Mucosa of stomach (tissue), 1 donor: ENCODE data around the gene NKAIN1.
"Not testable (repeated sequence)": the region's sequence is repeated elsewhere in the genome, so short reads cannot be mapped to it uniquely, and the experiment has no call there.

Source experiments
- H3K27me3 ChIP-seq: one replicate; pipeline ENCODE4 v1.7.0; 2013; ENCODE audit warnings: mild to moderate bottlenecking, low read length; ENCODE audit not compliant: control insufficient read depth, insufficient read depth
- H3K36me3 ChIP-seq: one replicate; pipeline ENCODE4 v1.7.0; 2013; ENCODE audit warnings: low read length; ENCODE audit not compliant: control insufficient read depth, insufficient read depth
- H3K4me1 ChIP-seq: one replicate; pipeline ENCODE4 v1.7.0; 2013; ENCODE audit warnings: mild to moderate bottlenecking, low read length; ENCODE audit not compliant: control insufficient read depth, insufficient read depth
- H3K4me3 ChIP-seq: one replicate; pipeline ENCODE4 v1.7.0; 2013; ENCODE audit warnings: low read length
- H3K9ac ChIP-seq: one replicate; pipeline ENCODE4 v1.7.0; 2013; ENCODE audit warnings: mild to moderate bottlenecking, low read length, moderate library complexity
- H3K9me3 ChIP-seq: one replicate; pipeline ENCODE4 v1.7.0; 2013; ENCODE audit warnings: mild to moderate bottlenecking, low read length, moderate library complexity; ENCODE audit not compliant: control insufficient read depth
- donor health status: Pancreatic carcinoma.

NKAIN1 gene

DNA sequence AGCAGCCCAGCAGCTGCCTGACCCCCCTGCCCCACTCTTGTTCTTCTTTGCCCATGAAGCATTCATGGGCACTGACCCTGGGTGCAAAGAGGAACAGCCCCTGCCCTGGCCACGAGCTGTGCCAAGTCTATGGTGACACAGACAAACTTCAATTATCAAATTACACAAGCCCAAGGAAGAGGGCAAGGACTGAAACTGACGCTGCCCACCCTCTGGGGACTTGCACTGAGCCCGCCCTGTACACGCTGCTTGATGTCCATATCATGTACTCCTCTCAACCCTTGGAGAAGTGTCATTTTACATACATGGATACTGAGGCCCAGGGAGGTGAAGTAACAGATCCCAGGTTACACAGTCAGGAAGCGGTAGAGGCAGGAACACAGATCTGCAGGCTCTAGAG is 32.1 kb downstream of the NKAIN1 start:
- H3K4me3 ChIP-seq: no peak overlapping the region
- no peaks in the 10 kb centered on the region for H3K4me1 ChIP-seq
- no peak overlapping the region for H3K9ac ChIP-seq
- no peaks in the 10 kb centered on the region for H3K9me3 ChIP-seq
- H3K36me3 ChIP-seq: no peaks in the 10 kb centered on the region
- H3K27me3 ChIP-seq: no peaks in the 10 kb centered on the region

DNA sequence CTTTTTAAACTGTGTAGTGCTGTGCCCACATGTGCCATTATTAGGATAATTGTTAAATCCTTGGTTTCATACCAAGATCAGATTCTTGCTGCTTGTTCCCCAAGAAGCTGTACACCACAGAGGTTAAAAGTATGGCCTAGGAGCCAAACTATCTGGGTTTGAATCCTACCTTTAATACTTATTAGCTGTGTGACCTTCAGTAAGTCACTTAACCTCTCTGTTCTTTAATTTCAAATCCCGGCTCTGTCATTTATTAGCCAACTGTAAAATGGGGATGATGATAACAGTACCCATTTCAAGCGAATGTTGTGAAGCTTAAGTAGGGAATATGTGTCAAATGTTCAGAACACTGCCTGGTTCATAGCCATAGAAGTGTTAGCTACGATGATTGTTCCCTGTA is 32.6 kb downstream of the NKAIN1 start:
- no peak overlapping the region for H3K4me3 ChIP-seq
- H3K4me1 ChIP-seq: no peaks in the 10 kb centered on the region
- H3K36me3 ChIP-seq: no peaks in the 10 kb centered on the region
- H3K27me3 ChIP-seq: no peaks in the 10 kb centered on the region
- H3K9ac ChIP-seq: no peak overlapping the region
- H3K9me3 ChIP-seq: no peaks in the 10 kb centered on the region

DNA sequence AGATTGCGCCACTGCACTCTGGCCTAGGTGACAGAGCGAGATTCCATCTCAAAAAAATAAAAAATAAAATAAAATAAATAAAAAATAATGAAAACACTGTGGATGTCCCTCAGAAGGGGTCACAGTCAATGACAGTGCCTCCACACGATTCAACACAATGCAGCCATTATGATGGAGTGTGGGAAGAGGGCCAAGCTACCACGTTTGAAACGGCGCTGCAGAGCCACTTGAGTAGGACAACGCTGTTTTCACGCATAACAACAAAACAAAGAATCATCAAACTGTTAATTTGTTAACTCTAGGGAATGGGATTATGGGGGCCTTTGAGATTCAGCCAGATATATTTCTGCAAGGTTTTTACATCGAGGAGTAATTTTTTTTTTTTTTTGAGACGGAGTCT is 36.5 kb downstream of the NKAIN1 start:
- no peak overlapping the region for H3K4me3 ChIP-seq
- no peaks in the 10 kb centered on the region for H3K4me1 ChIP-seq
- H3K9me3 ChIP-seq: no peaks in the 10 kb centered on the region
- H3K9ac ChIP-seq: no peak overlapping the region
- H3K27me3 ChIP-seq: no peaks in the 10 kb centered on the region
- H3K36me3 ChIP-seq: no peaks in the 10 kb centered on the region

GRCh38 chr1:31201931-31202360 is 37.7 kb downstream of the NKAIN1 start:
- no peak overlapping the region for H3K9ac ChIP-seq
- H3K9me3 ChIP-seq: no peaks in the 10 kb centered on the region
- no peak overlapping the region for H3K4me3 ChIP-seq

DNA sequence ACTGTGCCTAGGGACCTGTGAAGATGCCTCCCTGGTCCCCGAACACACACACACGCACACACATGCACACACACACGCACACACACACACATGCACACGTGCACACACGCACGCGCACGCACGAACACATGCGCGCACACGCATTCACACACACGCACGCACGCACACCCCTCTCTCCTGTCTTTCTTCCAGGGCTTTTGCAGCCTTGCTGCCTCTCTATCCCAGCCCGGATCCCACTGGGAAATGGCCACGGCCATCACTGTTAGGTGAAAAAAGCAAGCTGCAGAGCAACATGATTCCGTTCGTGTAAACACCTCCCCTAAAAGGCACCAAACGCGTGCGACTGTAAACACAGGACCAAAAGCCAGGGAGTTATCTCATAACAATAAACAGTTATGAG is 39.7 kb downstream of the NKAIN1 start:
- Histone ChIP-seq H3K36me3 (no peaks in the 10 kb centered on the region), H3K4me1 (no peaks in the 10 kb centered on the region), H3K9me3 (no peaks in the 10 kb centered on the region), H3K27me3 (no peaks in the 10 kb centered on the region), H3K9ac (no peak overlapping the region), H3K4me3 (no peak overlapping the region)

More at GRCh38 chr1:31201931-31202360, 37.7 kb downstream of the NKAIN1 start:
- H3K36me3 ChIP-seq: no peaks in the 10 kb centered on the region
- no peaks in the 10 kb centered on the region for H3K4me1 ChIP-seq
- no peaks in the 10 kb centered on the region for H3K27me3 ChIP-seq

DNA sequence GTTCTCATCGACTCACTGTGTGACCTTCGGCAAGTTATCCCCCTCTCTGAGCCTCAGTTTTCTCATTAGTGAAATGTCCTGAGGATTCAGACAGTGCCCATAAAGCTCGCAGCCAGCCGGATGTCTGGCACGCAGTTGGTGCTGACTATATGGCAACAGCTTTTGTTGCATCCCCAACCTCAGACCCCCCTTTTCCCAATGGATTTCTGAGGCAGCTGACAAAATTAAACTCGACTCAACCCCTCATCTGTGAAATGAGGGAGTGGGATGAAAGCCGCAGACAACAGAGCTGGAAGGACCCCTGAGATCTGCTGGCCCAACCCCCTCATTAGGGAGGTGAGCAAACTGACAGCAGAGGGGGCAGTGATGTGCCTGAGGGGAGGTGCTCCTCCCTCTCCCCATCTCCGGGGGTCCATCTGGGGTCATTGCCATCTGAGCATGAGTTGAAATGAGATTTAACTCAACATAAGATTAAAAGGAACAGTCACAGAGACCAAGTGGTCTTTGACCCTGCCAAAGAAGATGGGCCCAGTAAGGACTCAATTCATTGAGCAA is 40.4 kb downstream of the NKAIN1 start:
- Histone ChIP-seq H3K4me1 (no peaks in the 10 kb centered on the region), H3K9ac (no peak overlapping the region), H3K4me3 (no peak overlapping the region), H3K9me3 (no peaks in the 10 kb centered on the region), H3K27me3 (no peaks in the 10 kb centered on the region), H3K36me3 (no peaks in the 10 kb centered on the region)

GRCh38 chr1:31198600-31198999 is 41.1 kb downstream of the NKAIN1 start:
- no peak overlapping the region for H3K9ac ChIP-seq
- no peak overlapping the region for H3K4me3 ChIP-seq
- no peaks in the 10 kb centered on the region for H3K36me3 ChIP-seq
- no peaks in the 10 kb centered on the region for H3K4me1 ChIP-seq
- H3K9me3 ChIP-seq: no peaks in the 10 kb centered on the region
- H3K27me3 ChIP-seq: no peaks in the 10 kb centered on the region

DNA sequence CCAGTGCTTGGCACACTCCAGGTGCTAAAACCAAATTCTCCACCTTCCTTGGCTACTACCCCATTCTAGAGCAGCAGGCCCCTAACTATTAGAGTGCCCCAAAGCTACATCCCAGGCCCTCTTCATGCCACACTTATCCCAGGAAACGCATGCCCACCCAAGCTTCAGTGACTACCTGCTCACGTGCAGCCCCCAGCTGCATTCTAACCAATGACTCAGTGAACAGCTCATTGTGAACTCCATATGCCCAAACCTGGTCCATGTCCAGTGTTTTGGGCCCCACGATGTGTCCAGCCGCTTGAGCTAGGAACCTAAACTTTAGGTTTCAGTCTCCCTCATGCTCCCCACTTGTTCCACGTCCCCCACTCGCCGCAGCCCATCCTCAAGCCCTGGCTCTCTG is 41.5 kb downstream of the NKAIN1 start:
- Histone ChIP-seq H3K9me3 (no peaks in the 10 kb centered on the region), H3K36me3 (no peaks in the 10 kb centered on the region), H3K4me1 (no peaks in the 10 kb centered on the region), H3K27me3 (no peaks in the 10 kb centered on the region), H3K9ac (no peak overlapping the region), H3K4me3 (no peak overlapping the region)

- H3K4me3 ChIP-seq: no peak overlapping the region
- no peaks in the 10 kb centered on the region for H3K4me1 ChIP-seq
- no peaks in the 10 kb centered on the region for H3K36me3 ChIP-seq
- no peaks in the 10 kb centered on the region for H3K9me3 ChIP-seq
- no peaks in the 10 kb centered on the region for H3K27me3 ChIP-seq
- no peak overlapping the region for H3K9ac ChIP-seq
These were observed 43.0 kb downstream of the NKAIN1 start for GRCh38 chr1:31196685-31197084.

DNA sequence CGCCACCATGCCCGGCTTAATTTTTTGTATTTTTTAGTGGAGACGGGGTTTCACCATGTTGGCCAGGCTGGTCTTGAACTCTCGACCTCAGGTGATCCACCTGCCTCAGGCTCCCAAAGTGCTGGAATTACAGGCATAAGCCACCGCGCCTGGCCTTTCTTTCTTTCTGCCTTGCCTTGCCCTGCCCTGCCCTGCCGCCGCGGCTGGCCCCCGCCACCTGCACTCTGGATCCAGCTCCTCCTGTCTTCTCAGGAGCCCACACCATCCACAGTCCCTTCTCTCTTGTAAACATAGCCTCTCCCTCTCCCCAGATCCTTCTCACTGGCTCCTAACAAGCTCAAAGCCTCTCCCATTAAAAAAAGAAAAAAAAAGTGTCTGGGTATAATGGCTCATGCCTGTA is 44.4 kb downstream of the NKAIN1 start:
- not testable (repeated sequence) for H3K9me3 ChIP-seq, H3K4me3 ChIP-seq, H3K27me3 ChIP-seq, H3K9ac ChIP-seq, H3K36me3 ChIP-seq, H3K4me1 ChIP-seq

DNA sequence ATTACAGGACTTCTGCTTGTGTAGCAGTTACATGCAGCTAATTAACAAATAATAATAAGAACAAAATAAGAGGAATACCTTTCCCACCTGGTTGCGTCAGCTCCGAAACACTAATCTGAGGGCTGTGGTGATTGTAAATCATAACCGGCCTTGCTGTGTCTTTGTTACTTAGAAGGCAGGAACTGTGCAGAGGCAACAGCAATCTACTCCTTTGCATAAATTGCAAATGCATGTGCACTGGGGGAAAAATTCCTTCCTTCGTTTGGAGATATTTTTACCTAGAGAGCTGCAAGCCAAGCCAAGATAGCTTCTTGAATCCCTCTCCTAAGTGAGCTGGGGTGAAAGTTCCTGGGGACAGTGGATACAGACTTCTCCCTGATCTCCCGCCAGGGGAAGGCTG is 46.0 kb downstream of the NKAIN1 start:
- Histone ChIP-seq H3K9ac (no peak overlapping the region), H3K4me1 (no peaks in the 10 kb centered on the region), H3K4me3 (no peak overlapping the region), H3K36me3 (no peaks in the 10 kb centered on the region), H3K27me3 (no peaks in the 10 kb centered on the region), H3K9me3 (no peaks in the 10 kb centered on the region)

GRCh38 chr1:31191281-31191680 is 48.4 kb downstream of the NKAIN1 start:
- Histone ChIP-seq H3K9ac (no peak overlapping the region), H3K4me3 (no peak overlapping the region), H3K27me3 (no peaks in the 10 kb centered on the region), H3K36me3 (no peaks in the 10 kb centered on the region), H3K9me3 (no peaks in the 10 kb centered on the region), H3K4me1 (no peaks in the 10 kb centered on the region)
